ENCODE measurements around the gene IMMP1L. TPM values are rescaled to one million over a fixed set of nuclear protein-coding genes. Genes with fewer than 3 reads are reported as not detected.

Gene IMMP1L
- total RNA-seq, 2 donors from 2014 or later, result 17.9 to 29.1 TPM

DNA sequence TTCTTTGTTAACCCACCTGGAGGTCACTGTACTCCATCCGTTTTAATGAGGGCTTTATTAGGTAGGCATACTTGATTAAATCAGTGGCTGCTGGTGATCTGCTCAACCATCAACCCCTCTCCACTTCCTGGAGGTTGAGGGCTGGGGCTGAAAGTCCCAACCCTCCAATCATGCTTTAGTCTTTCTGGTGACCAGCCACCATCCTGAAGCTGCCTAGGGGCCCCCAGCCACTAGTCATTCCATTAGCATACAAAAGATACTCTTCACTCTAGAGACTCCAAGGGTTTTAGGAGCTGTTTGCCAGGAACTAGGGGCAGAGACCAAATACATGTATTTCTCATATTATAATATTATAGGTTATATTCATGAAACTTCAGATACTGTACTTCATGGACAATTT, 126.3 kb downstream of the IMMP1L start:
- DNase-seq, result no peak
- no peaks in the 10 kb centered on the region for H3K9me3 ChIP-seq
- H3K9ac ChIP-seq (ENCODE audit: low read depth in 2 of 2, low read length in 2 of 2), result no peak overlapping the region
- H3K27ac ChIP-seq, result no peak overlapping the region
- no peaks in the 10 kb centered on the region for H3K4me1 ChIP-seq
- intact Hi-C loops (cut with DNase I), result no loop called here
- no peaks in the 10 kb centered on the region for H3K36me3 ChIP-seq
- no peaks in the 10 kb centered on the region for H3K27me3 ChIP-seq
- H3K4me3 ChIP-seq, result no peak overlapping the region
- TF ChIP-seq, protein P1, sequence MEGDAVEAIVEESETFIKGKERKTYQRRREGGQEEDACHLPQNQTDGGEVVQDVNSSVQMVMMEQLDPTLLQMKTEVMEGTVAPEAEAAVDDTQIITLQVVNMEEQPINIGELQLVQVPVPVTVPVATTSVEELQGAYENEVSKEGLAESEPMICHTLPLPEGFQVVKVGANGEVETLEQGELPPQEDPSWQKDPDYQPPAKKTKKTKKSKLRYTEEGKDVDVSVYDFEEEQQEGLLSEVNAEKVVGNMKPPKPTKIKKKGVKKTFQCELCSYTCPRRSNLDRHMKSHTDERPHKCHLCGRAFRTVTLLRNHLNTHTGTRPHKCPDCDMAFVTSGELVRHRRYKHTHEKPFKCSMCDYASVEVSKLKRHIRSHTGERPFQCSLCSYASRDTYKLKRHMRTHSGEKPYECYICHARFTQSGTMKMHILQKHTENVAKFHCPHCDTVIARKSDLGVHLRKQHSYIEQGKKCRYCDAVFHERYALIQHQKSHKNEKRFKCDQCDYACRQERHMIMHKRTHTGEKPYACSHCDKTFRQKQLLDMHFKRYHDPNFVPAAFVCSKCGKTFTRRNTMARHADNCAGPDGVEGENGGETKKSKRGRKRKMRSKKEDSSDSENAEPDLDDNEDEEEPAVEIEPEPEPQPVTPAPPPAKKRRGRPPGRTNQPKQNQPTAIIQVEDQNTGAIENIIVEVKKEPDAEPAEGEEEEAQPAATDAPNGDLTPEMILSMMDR (IDR thresholded peaks at IDR 0.05), result no peak

Other genes starting within 250 kb of the IMMP1L start
- not detected for gene DCDC1, start 139.9 kb downstream of the IMMP1L start, total RNA-seq
- 10 to 100 TPM in 1 of 2 donors, 1 to 10 TPM in 1; 8.3 to 10.1 TPM for gene DNAJC24, start 139.8 kb downstream of the IMMP1L start, total RNA-seq
- 10 to 100 TPM; 17.0 to 22.8 TPM for gene ELP4, start 145 bp upstream of the IMMP1L start, total RNA-seq

All from colonic mucosa (tissue), 4 donors.